22Rv1 (cell line): ENCODE data around the gene FAM180A.

ENCODE experiments used
- CTCF ChIP-seq: fragments of 450-650 bp; IDR thresholded peaks from 2 replicates; pipeline ENCODE4 v1.5.1; 2017; ENCODE audit warnings: mild to moderate bottlenecking
- ZFX ChIP-seq: fragments of 450-650 bp; IDR thresholded peaks from 2 replicates; pipeline ENCODE4 v1.6.1; 2017; ENCODE audit warnings: antibody characterized with exemption, borderline replicate concordance

- TF ChIP-seq CTCF = no peak
- TF ChIP-seq ZFX = no peak
Observed at GRCh38 chr7:135684136-135684535, 64.5 kb downstream of the FAM180A start.
